GM23248 (cell line): ENCODE data around the gene SLC35G2. TPM values are rescaled to one million over a fixed set of nuclear protein-coding genes. Genes with fewer than 3 reads are reported as not detected.
A peak's percentile ranks its signal among the peaks of the same experiment; 100 is the strongest.

Experiments used
- DNase-seq: peaks from one replicate; pipeline ENCODE4 v3.0.0-alpha.2; 2015
- H2AFZ ChIP-seq: fragments of 200-600 bp; sonication (generic); 2 replicates; pipeline ENCODE4 v1.6.1; 2016; ENCODE audit warnings: antibody characterized with exemption
- H3F3A ChIP-seq: fragments of 200-600 bp; sonication (generic); 2 replicates; pipeline ENCODE4 v1.6.1; 2016; ENCODE audit warnings: mild to moderate bottlenecking, antibody characterized with exemption, mixed run types; ENCODE audit not compliant: insufficient read depth
- H3K27ac ChIP-seq: fragments of 200-600 bp; sonication (generic); 2 replicates; pipeline ENCODE4 v1.5.1; 2016; ENCODE audit warnings: mild to moderate bottlenecking
- H3K27me3 ChIP-seq: fragments of 200-600 bp; sonication (generic); replicated peaks from 2 replicates; pipeline ENCODE4 v1.6.1; 2016; ENCODE audit warnings: mild to moderate bottlenecking; ENCODE audit not compliant: insufficient read depth
- H3K36me3 ChIP-seq: fragments of 200-600 bp; sonication (generic); 2 replicates; pipeline ENCODE4 v1.6.1; 2016; ENCODE audit warnings: low read depth, mild to moderate bottlenecking
- H3K4me1 ChIP-seq: fragments of 200-600 bp; sonication (generic); 2 replicates; pipeline ENCODE4 v1.6.1; 2016; ENCODE audit warnings: mild to moderate bottlenecking; ENCODE audit not compliant: insufficient read depth
- H3K4me2 ChIP-seq: fragments of 200-600 bp; sonication (generic); one replicate; pipeline ENCODE4 v1.6.1; 2016; ENCODE audit warnings: mild to moderate bottlenecking; ENCODE audit not compliant: unreplicated experiment
- H3K4me3 ChIP-seq: fragments of 200-600 bp; sonication (generic); 2 replicates; pipeline ENCODE4 v1.5.1; 2016; ENCODE audit warnings: mild to moderate bottlenecking
- H3K79me2 ChIP-seq: fragments of 200-600 bp; sonication (generic); 2 replicates; pipeline ENCODE4 v1.6.1; 2016; ENCODE audit warnings: mild to moderate bottlenecking; ENCODE audit not compliant: insufficient read depth
- H3K9ac ChIP-seq: fragments of 200-600 bp; sonication (generic); 2 replicates; pipeline ENCODE4 v1.6.1; 2016; ENCODE audit warnings: mild to moderate bottlenecking
- H3K9me2 ChIP-seq: fragments of 200-600 bp; sonication (generic); 2 replicates; pipeline ENCODE4 v1.6.1; 2016; ENCODE audit warnings: mixed run types, mild to moderate bottlenecking, moderate library complexity; ENCODE audit not compliant: insufficient read depth
- H3K9me3 ChIP-seq: fragments of 200-600 bp; sonication (generic); one replicate; pipeline ENCODE4 v1.6.1; 2017; ENCODE audit warnings: low read depth
- H4K20me1 ChIP-seq: fragments of 200-600 bp; sonication (generic); 2 replicates; pipeline ENCODE4 v1.6.0; 2016; ENCODE audit not compliant: insufficient read depth
- EZH2 ChIP-seq: fragments of 200-600 bp; sonication (generic); IDR thresholded peaks from 2 replicates; pipeline ENCODE4 v1.6.1; 2018; ENCODE audit warnings: antibody characterized with exemption, mild to moderate bottlenecking; ENCODE audit not compliant: insufficient read depth, poor library complexity, severe bottlenecking
- EZH2phosphoT487 ChIP-seq: fragments of 200-600 bp; sonication (generic); IDR thresholded peaks from 2 replicates; pipeline ENCODE4 v1.6.1; 2018; ENCODE audit warnings: antibody characterized with exemption, moderate library complexity, mild to moderate bottlenecking, low read depth; ENCODE audit not compliant: insufficient read depth
- WGBS, 2 experiments: methylation state at CpG; one replicate each; pipeline ENCODE4 v1.1.6; 2015 to 2017; ENCODE audit warnings: low lambda C conversion rate in 2 of 2, low coverage in 1 of 2; ENCODE audit errors: missing lambda C conversion rate in 2 of 2; 5-methylcytosine and 5-hydroxymethylcytosine counted together
- in situ Hi-C: fragments of 300-500 bp; cut with MboI; formaldehyde crosslinking; loops from 2 replicates; pipeline ENCODE4 v1.15.0; 2020
- polyA plus RNA-seq: library from polyadenylated mRNA; unstranded; fragments of >200 nt; fragmentation: Nextera tagmentation; extraction: Ambion mirVana; gene quantifications from 2 replicates; pipeline ENCODE4 v1.2.1, GENCODE V29; 2016
- total RNA-seq: library from RNA; depleted of rRNA; stranded (reverse); fragments of >200 nt; shearing (Covaris generic); gene quantifications from 2 replicates; pipeline ENCODE4 v1.2.3, GENCODE V29; 2014

Gene SLC35G2
- total and polyA plus RNA-seq, 2 experiments from 2014 or later = 9.4 to 10.8 TPM

DNA sequence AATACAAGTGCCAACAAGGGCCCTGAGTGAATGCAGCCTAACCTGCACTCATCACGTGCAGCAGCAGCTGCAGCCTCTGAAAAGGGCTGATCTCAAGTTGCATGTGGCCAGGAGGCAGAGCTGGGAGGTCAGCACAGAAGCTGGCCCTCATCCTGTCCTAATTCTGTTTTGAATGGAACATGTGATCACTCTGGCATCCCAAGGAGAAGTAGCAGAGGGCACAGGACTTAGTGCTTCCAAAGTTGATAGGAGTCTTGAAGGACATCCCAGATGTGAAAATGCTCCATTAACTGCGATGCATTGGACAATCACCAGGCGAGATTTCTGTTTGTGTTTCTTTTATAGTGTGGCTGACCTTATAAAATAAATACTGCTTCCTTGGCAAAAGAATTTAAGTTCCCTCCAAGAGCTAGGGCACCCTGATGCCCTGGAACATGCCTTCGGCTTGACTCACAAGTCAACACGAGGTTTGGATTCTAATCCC lies 35.2 kb upstream of the SLC35G2 start:
- Histone ChIP-seq H3K4me3 (no peak overlapping the region), H3K36me3 (no peaks in the 10 kb centered on the region), H3K27me3 (no peaks in the 10 kb centered on the region), H3K79me2 (no peaks in the 10 kb centered on the region), H3K9me3 (no peaks in the 10 kb centered on the region), H3K9ac (no peak overlapping the region), H3K27ac (no peak overlapping the region), H3K4me2 (no peak overlapping the region), H4K20me1 (no peaks in the 10 kb centered on the region), H3K9me2 (no peaks in the 10 kb centered on the region), H2AFZ (no peak overlapping the region), H3K4me1 (peaks cover 19% of the 10 kb centered on the region), H3F3A (peaks cover 21% of the 10 kb centered on the region)
- WGBS, 2 experiments = 52 to 54% methylated on average over 5 of the region's 5 CpGs
- TF ChIP-seq EZH2 (no peak), EZH2phosphoT487 (no peak)
- in situ Hi-C loops = no loop called here
- peak; percentile 9 for DNase-seq

- Histone ChIP-seq H3K4me2 (peak overlapping the region; percentile 85), H3F3A (peaks cover 21% of the 10 kb centered on the region), H3K27me3 (no peaks in the 10 kb centered on the region), H3K9me3 (no peaks in the 10 kb centered on the region), H3K4me3 (peak overlapping the region; percentile 63), H3K27ac (peak overlapping the region; percentile 72), H3K4me1 (peaks cover 19% of the 10 kb centered on the region), H3K36me3 (no peaks in the 10 kb centered on the region), H3K79me2 (no peaks in the 10 kb centered on the region), H3K9ac (peak overlapping the region; percentile 72), H2AFZ (peak overlapping the region; percentile 90), H3K9me2 (no peaks in the 10 kb centered on the region), H4K20me1 (no peaks in the 10 kb centered on the region)
- in situ Hi-C loops = no loop called here
- WGBS, 2 experiments = 32 to 42% methylated on average over 2 of the region's 2 CpGs
- no peak for TF ChIP-seq EZH2
- no peak for TF ChIP-seq EZH2phosphoT487
- DNase-seq = peak; percentile 52
Observed at GRCh38 chr3:136787349-136787748, 31.6 kb upstream of the SLC35G2 start.

DNA sequence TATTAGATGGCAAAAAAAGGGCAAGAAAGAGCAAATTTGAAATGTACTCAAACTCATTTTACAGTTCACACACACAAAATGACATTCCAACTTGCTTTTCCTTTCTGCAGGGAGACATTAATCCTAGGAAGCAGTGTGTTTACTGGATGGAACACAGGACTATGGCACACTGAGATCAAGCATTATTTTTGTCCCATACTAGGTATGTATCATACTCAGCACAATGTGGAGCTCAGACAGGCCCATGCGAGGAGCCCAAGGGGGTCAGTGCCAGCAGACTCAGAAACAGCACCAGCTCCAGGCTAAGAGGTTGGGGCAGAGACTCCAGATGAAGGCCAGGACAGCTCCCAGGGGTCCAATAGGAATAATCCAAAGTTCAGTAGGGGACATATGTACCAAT lies 30.8 kb upstream of the SLC35G2 start:
- Histone ChIP-seq H3K9me3 (no peaks in the 10 kb centered on the region), H3K4me3 (no peak overlapping the region), H3F3A (peaks cover 21% of the 10 kb centered on the region), H3K27me3 (no peaks in the 10 kb centered on the region), H3K4me1 (peaks cover 19% of the 10 kb centered on the region), H3K4me2 (no peak overlapping the region), H3K36me3 (no peaks in the 10 kb centered on the region), H3K9ac (no peak overlapping the region), H3K27ac (no peak overlapping the region), H3K79me2 (no peaks in the 10 kb centered on the region), H4K20me1 (no peaks in the 10 kb centered on the region), H3K9me2 (no peaks in the 10 kb centered on the region), H2AFZ (no peak overlapping the region)
- no peak for DNase-seq
- TF ChIP-seq EZH2 (no peak), EZH2phosphoT487 (no peak)
- 100% methylated on average over 1 of the region's 1 CpG for WGBS, 2 experiments
- in situ Hi-C loops = no loop called here

- no peaks in the 10 kb centered on the region for H3K9me2 ChIP-seq
- H3K4me2 ChIP-seq = no peak overlapping the region
- in situ Hi-C loops = no loop called here
- peaks cover 14% of the 10 kb centered on the region for H3K4me1 ChIP-seq
- no peaks in the 10 kb centered on the region for H4K20me1 ChIP-seq
- no peak overlapping the region for H3K4me3 ChIP-seq
- no peaks in the 10 kb centered on the region for H3K9me3 ChIP-seq
- no peak overlapping the region for H3K9ac ChIP-seq
- DNase-seq = peak; percentile 12
- WGBS, 2 experiments = 94 to 95% methylated on average over 1 of the region's 1 CpG
- H3K36me3 ChIP-seq = no peaks in the 10 kb centered on the region
- no peak overlapping the region for H3K27ac ChIP-seq
- TF ChIP-seq EZH2phosphoT487 = no peak
- TF ChIP-seq EZH2 = no peak
- H3K79me2 ChIP-seq = no peaks in the 10 kb centered on the region
- peaks cover 21% of the 10 kb centered on the region for H3F3A ChIP-seq
- H2AFZ ChIP-seq = no peak overlapping the region
- no peaks in the 10 kb centered on the region for H3K27me3 ChIP-seq
Observed at GRCh38 chr3:136789976-136790375, 28.9 kb upstream of the SLC35G2 start.

DNA sequence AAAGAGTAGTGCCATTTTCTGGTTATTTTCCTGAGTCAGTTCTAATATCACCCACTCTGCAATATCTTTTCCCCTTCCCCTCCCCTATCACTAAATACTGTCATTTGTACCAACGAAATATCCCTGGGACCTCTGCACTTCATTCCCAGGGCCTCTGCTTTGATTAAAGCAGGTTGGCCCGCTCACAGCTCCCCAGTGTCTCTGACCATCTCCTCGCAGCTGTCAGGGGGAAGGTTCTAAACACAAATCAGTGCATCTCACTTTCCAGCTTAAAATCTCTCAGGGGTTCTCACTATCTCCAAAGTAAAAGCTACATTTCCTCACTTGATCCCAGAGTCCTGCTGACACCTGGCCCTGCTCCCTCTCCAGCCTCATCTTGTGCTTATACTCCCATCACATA lies 28.1 kb upstream of the SLC35G2 start:
- Histone ChIP-seq H4K20me1 (no peaks in the 10 kb centered on the region), H3K9ac (no peak overlapping the region), H3K79me2 (no peaks in the 10 kb centered on the region), H3K4me1 (peaks cover 13% of the 10 kb centered on the region), H2AFZ (no peak overlapping the region), H3K9me3 (no peaks in the 10 kb centered on the region), H3K4me3 (no peak overlapping the region), H3K27ac (no peak overlapping the region), H3F3A (peaks cover 21% of the 10 kb centered on the region), H3K36me3 (no peaks in the 10 kb centered on the region), H3K4me2 (no peak overlapping the region), H3K9me2 (no peaks in the 10 kb centered on the region), H3K27me3 (no peaks in the 10 kb centered on the region)
- no peak for DNase-seq
- in situ Hi-C loops = no loop called here
- TF ChIP-seq EZH2 = no peak
- TF ChIP-seq EZH2phosphoT487 = no peak
- 81 to 93% methylated on average over 3 of the region's 3 CpGs for WGBS, 2 experiments
